Stimulated activated CD4-positive, alpha-beta T cell treated with anti-CD3 and anti-CD28 coated beads, Interleukin-1b, Interleukin-23, amount 100 ng/mL, for 1 hour (primary cell): ENCODE results near the gene ADGRB3.

Source experiments
- DNase-seq, 2 donors: peaks; one replicate each; pipeline ENCODE4 v3.0.0-alpha.2; 2020; ENCODE audit warnings: low read depth in 2 of 2

ADGRB3 gene

GRCh38 chr6:69027861-69028260 lies 392.8 kb downstream of the ADGRB3 start:
- no peak for DNase-seq

- no peak for DNase-seq
Observed at GRCh38 chr6:69038841-69039240, 403.8 kb downstream of the ADGRB3 start.

GRCh38 chr6:69042297-69042696 lies 407.2 kb downstream of the ADGRB3 start:
- DNase-seq: no peak

- DNase-seq: no peak
Observed at GRCh38 chr6:69044534-69044933, 409.5 kb downstream of the ADGRB3 start.

- DNase-seq: no peak
Observed at GRCh38 chr6:69059413-69059812, 424.3 kb downstream of the ADGRB3 start.

GRCh38 chr6:69061066-69061465 lies 426.0 kb downstream of the ADGRB3 start:
- DNase-seq: no peak

GRCh38 chr6:69063401-69063800 lies 428.3 kb downstream of the ADGRB3 start:
- no peak for DNase-seq

- no peak for DNase-seq
Observed at GRCh38 chr6:69064226-69064625, 429.1 kb downstream of the ADGRB3 start.

GRCh38 chr6:69069881-69070280 lies 434.8 kb downstream of the ADGRB3 start:
- no peak for DNase-seq

- no peak for DNase-seq
Observed at GRCh38 chr6:69072796-69073195, 437.7 kb downstream of the ADGRB3 start.

- DNase-seq: no peak
Observed at GRCh38 chr6:69084746-69085335, 449.8 kb downstream of the ADGRB3 start.

- no peak for DNase-seq
Observed at GRCh38 chr6:69086689-69087088, 451.6 kb downstream of the ADGRB3 start.

GRCh38 chr6:69089539-69089938 lies 454.5 kb downstream of the ADGRB3 start:
- DNase-seq: no peak

GRCh38 chr6:69090132-69090531 lies 455.1 kb downstream of the ADGRB3 start:
- DNase-seq: no peak

- no peak for DNase-seq
Observed at GRCh38 chr6:69096681-69097080, 461.6 kb downstream of the ADGRB3 start.

- no peak for DNase-seq
Observed at GRCh38 chr6:69097948-69098347, 462.9 kb downstream of the ADGRB3 start.

- DNase-seq: no peak
Observed at GRCh38 chr6:69098910-69099309, 463.8 kb downstream of the ADGRB3 start.

GRCh38 chr6:69100772-69101171 lies 465.7 kb downstream of the ADGRB3 start:
- no peak for DNase-seq

GRCh38 chr6:69102416-69102815 lies 467.3 kb downstream of the ADGRB3 start:
- DNase-seq: no peak

GRCh38 chr6:69105288-69105687 lies 470.2 kb downstream of the ADGRB3 start:
- DNase-seq: no peak

GRCh38 chr6:69106511-69106910 lies 471.4 kb downstream of the ADGRB3 start:
- no peak for DNase-seq

- no peak for DNase-seq
Observed at GRCh38 chr6:69111301-69111700, 476.2 kb downstream of the ADGRB3 start.

GRCh38 chr6:69116658-69117057 lies 481.6 kb downstream of the ADGRB3 start:
- no peak for DNase-seq
